ENCODE data around the gene PPP3CA.

PPP3CA gene

DNA sequence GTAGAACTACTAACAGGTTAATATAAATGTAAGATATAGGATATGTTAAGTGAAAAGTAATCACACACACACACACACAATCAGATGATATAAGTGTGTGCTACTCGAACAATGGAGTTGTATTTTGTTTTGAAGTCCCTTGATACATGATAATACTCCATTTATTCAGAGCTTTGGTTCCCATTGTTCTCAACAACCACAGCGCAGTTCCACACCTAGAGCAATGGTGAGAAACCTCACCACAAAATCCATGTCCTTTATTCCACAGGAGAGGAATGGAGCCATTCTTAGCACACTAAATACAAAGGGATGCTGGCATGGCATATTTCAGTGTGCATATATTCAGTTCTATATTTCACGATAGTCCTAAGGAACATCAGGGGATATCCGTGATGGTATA, 139.2 kb downstream of the PPP3CA start:
- Histone ChIP-seq H3K4me3 (no peak overlapping the region), H3K36me3 (no peaks in the 10 kb centered on the region), H4K20me1 (peaks cover 44% of the 10 kb centered on the region), H3K4me1 (no peaks in the 10 kb centered on the region), H3K4me2 (no peak overlapping the region), H3K27me3 (no peaks in the 10 kb centered on the region), H3K27ac (no peak overlapping the region), H3K9ac (no peak overlapping the region), H3K9me3 (no peaks in the 10 kb centered on the region)
- TF ChIP-seq Cebpa-rat (IDR thresholded peaks at IDR 0.05) = no peak

DNA sequence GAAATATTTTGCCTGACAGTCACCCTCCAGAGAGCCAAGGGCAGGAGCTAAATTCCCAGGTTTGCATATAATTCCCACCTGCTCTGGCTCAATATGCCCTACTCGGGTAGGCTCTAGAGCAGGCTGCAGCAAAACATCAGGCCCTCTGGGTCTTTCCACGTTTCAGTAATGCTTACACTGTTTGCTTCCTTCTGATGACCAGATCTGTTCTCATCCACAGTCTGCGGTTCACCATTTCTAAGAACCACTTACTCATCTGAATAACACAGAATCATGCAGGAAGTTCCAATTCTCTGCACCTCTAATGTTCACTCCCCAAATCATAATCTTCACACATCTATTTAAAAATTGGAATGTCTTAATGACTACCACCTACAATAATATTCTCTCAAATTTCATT, 141.4 kb downstream of the PPP3CA start:
- H4K20me1 ChIP-seq = peaks cover 35% of the 10 kb centered on the region
- H3K9ac ChIP-seq = no peak overlapping the region
- no peaks in the 10 kb centered on the region for H3K36me3 ChIP-seq
- no peaks in the 10 kb centered on the region for H3K4me1 ChIP-seq
- no peaks in the 10 kb centered on the region for H3K9me3 ChIP-seq
- TF ChIP-seq Cebpa-rat (IDR thresholded peaks at IDR 0.05) = no peak
- H3K4me2 ChIP-seq = no peak overlapping the region
- no peak overlapping the region for H3K27ac ChIP-seq
- no peaks in the 10 kb centered on the region for H3K27me3 ChIP-seq
- H3K4me3 ChIP-seq = no peak overlapping the region

DNA sequence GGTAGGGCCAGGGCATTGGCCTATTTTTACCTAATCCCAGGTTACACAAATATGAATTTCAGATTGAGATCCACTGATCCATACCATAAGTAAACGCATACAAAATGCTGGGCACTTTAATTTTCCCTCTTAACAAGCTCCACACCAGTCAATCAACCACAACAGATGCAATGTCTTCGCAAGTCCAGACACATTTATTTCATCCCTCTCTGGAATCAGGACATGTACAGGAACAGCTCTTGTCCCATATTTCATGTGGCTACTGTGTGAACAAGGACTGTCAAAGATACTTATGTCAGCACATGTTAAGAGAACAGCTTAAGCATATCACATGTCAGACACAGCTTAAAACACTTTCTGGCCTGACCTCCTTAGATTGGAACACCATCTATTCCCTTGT, 145.9 kb downstream of the PPP3CA start:
- Histone ChIP-seq H3K4me1 (peaks cover 39% of the 10 kb centered on the region), H3K4me2 (no peak overlapping the region), H3K9ac (no peak overlapping the region), H3K4me3 (no peak overlapping the region), H3K36me3 (no peaks in the 10 kb centered on the region), H3K9me3 (no peaks in the 10 kb centered on the region), H4K20me1 (peaks cover 51% of the 10 kb centered on the region), H3K27ac (no peak overlapping the region), H3K27me3 (no peaks in the 10 kb centered on the region)
- no peak for TF ChIP-seq Cebpa-rat (IDR thresholded peaks at IDR 0.05)

GRCh38 chr4:101200561-101200960, 146.8 kb downstream of the PPP3CA start:
- TF ChIP-seq Cebpa-rat (IDR thresholded peaks at IDR 0.05) = no peak
- Histone ChIP-seq H4K20me1 (peaks cover 51% of the 10 kb centered on the region), H3K9ac (no peak overlapping the region), H3K27ac (no peak overlapping the region), H3K4me3 (no peak overlapping the region), H3K4me2 (no peak overlapping the region), H3K27me3 (no peaks in the 10 kb centered on the region), H3K36me3 (peaks cover 3% of the 10 kb centered on the region; the same call in 1 of the 2 replicates), H3K9me3 (no peaks in the 10 kb centered on the region), H3K4me1 (peaks cover 39% of the 10 kb centered on the region)

DNA sequence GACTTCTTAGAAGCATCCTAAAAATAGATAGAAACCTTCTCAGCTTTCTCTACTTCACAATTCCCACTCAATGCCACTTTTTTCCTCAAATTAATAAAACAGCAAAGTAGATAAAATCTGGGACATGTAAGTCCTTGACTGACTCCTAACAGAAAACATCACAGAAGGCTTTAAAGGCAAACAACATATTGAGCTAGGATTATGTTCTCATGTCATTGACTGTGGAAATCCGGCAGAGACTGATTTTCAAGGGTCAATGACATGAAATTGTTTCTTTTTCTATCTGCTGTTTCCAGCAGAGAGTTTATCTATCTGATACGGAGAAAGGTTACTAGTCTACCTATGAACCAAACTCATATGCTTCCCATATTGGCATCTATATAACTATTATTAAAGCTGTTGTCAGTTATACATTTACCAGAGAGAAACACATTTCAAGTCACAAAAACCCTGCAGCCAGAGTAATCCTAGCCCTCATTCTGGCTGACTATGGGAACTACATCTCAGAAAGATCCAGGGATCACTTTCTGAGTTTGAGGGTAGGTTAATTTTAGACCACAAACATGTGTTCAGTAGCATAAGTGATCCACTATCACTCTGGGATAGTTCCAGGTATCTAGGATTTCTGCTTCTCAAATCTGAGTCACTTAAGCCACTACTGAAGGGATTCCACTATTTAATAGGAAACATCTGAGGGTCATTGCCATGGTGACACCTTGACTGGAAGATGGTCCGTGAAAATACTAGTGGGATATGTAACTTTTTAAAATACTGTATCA, 147.6 kb downstream of the PPP3CA start:
- Histone ChIP-seq H3K4me3 (no peak overlapping the region), H3K9ac (no peak overlapping the region), H3K4me2 (peak overlapping the region; percentile 83; the same call in 1 of the 2 replicates), H3K27ac (no peak overlapping the region), H3K9me3 (no peaks in the 10 kb centered on the region), H3K36me3 (peaks cover 12% of the 10 kb centered on the region), H3K27me3 (no peaks in the 10 kb centered on the region), H3K4me1 (peaks cover 39% of the 10 kb centered on the region), H4K20me1 (peaks cover 51% of the 10 kb centered on the region)
- TF ChIP-seq Cebpa-rat (IDR thresholded peaks at IDR 0.05) = no peak

- H3K4me3 ChIP-seq = 0 out of 2 replicates have a peak overlapping the region, but pooled peaks have one; percentile 14
- H3K9ac ChIP-seq = peak overlapping the region; percentile 38; the same call in 1 of the 2 replicates
- H3K4me1 ChIP-seq = peaks cover 39% of the 10 kb centered on the region
- no peaks in the 10 kb centered on the region for H3K27me3 ChIP-seq
- H3K4me2 ChIP-seq = peak overlapping the region; percentile 83
- no peaks in the 10 kb centered on the region for H3K9me3 ChIP-seq
- H4K20me1 ChIP-seq = peaks cover 51% of the 10 kb centered on the region
- TF ChIP-seq Cebpa-rat (IDR thresholded peaks at IDR 0.05) = no peak
- peaks cover 16% of the 10 kb centered on the region for H3K36me3 ChIP-seq
- H3K27ac ChIP-seq = peak overlapping the region; percentile 56
Measured at GRCh38 chr4:101198682-101199339, 148.5 kb downstream of the PPP3CA start.

- no peak for TF ChIP-seq Cebpa-rat (IDR thresholded peaks at IDR 0.05)
Measured at GRCh38 chr4:101197350-101197749, 150.0 kb downstream of the PPP3CA start.

GRCh38 chr4:101192244-101192643, 155.1 kb downstream of the PPP3CA start:
- no peaks in the 10 kb centered on the region for H3K27me3 ChIP-seq
- no peak overlapping the region for H3K27ac ChIP-seq
- H4K20me1 ChIP-seq = 0 out of 2 replicates have a peak, but pooled peaks cover 7% of the 10 kb centered on the region
- no peak overlapping the region for H3K4me2 ChIP-seq
- peaks cover 16% of the 10 kb centered on the region for H3K36me3 ChIP-seq
- no peak overlapping the region for H3K9ac ChIP-seq
- peaks cover 4% of the 10 kb centered on the region for H3K4me1 ChIP-seq
- no peak for TF ChIP-seq Cebpa-rat (IDR thresholded peaks at IDR 0.05)
- H3K4me3 ChIP-seq = no peak overlapping the region
- no peaks in the 10 kb centered on the region for H3K9me3 ChIP-seq

More at GRCh38 chr4:101197350-101197749, 150.0 kb downstream of the PPP3CA start:
- H3K4me3 ChIP-seq = no peak overlapping the region
- H3K4me2 ChIP-seq = peak overlapping the region; percentile 83; the same call in 1 of the 2 replicates
- H3K4me1 ChIP-seq = peaks cover 39% of the 10 kb centered on the region
- no peak overlapping the region for H3K27ac ChIP-seq
- H3K9me3 ChIP-seq = no peaks in the 10 kb centered on the region
- no peak overlapping the region for H3K9ac ChIP-seq
- peaks cover 16% of the 10 kb centered on the region for H3K36me3 ChIP-seq
- H3K27me3 ChIP-seq = no peaks in the 10 kb centered on the region
- peaks cover 51% of the 10 kb centered on the region for H4K20me1 ChIP-seq

DNA sequence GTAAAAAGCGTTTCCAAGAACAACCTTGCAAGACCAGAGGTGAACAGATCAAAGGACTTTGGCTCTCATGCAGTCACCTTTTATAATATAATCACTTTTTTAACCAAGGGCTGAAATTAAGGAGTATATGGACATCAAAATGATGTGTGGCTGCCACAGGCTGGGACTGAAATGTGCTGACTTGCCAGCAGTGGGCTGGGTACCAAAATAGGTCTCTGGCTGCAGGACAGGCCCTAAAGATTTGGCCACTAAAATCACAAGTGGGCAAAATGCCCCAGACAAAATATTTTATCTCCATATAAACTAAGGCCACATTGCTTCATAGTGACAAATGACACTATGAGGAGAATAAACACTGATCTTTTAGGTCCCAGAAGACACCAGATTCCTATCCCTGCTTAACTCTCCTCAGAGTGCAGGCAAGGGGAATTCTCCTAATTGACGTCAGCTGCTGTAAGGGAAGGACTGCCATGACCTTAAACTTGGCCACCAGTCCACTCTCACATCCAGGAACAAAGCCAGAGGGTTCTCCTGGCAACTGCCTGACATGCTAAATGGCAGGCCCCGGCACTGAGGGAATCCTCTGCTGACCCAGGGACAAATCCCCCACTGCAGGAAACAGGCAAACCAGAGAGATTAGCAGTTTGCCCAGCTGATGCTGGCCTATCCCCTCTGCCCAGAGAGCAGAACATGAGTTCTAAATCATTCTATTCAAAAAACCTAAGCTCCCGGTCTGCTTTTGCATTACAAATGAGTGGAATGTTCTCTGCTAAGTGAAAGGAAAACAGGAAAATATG, 155.8 kb downstream of the PPP3CA start:
- no peak overlapping the region for H3K27ac ChIP-seq
- H3K9me3 ChIP-seq = no peaks in the 10 kb centered on the region
- H3K9ac ChIP-seq = no peak overlapping the region
- H3K4me2 ChIP-seq = no peak overlapping the region
- no peak for TF ChIP-seq Cebpa-rat (IDR thresholded peaks at IDR 0.05)
- no peaks in the 10 kb centered on the region for H3K4me1 ChIP-seq
- H3K27me3 ChIP-seq = no peaks in the 10 kb centered on the region
- H4K20me1 ChIP-seq = peaks cover 5% of the 10 kb centered on the region; the same call in 1 of the 2 replicates
- peaks cover 16% of the 10 kb centered on the region for H3K36me3 ChIP-seq
- no peak overlapping the region for H3K4me3 ChIP-seq

Measured in BLaER1 (cell line).